ENCODE results near the gene ITGB4.

The ITGB4 gene

DNA sequence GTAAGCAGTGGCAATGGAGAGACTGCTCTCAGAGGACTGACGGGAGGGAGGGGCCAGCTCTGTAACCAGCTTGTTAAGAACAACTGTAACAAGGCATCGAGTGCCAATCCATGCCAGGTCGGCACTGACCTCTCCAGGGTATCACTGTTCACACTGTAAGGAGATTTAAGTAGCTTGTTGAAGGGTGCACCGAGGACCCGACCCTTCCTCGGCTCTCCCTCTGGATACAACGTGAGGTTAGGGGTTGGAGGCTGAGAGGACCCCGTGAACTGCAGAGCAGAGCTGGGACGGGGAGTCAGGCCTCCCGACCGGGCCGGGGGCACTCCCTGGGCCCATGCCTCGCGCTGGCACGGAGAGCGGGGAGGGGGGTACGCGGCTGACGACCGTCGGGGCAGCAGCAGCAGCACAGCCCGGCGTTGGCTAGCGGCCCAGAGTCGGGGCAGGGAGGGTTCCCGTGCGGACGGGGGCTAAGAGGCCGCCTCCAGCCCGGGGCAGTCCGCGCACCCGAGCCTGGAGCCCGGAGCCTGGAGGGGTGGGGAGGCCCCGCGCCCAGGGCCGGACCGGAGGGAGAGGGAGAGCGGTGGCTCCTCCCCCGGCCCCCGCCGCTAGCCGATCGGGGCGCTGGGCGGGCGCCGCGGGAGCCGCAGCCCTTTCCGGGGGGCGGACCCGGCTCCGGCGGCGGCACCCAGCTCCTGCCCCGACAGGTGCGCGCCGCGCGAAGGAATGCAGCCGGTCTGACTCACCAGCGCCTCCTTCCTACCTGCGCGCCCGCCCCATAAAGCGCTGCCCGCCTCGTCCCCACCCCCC is at the start of gene ITGB4:
Gene ITGB4, plus strand, starts transcription at position 804 of the 807 bp plus-strand sequence. CDS start 3,245 bp downstream, outside the sequence.
- peak in 1 of 2 experiments; percentile 47 for DNase-seq

DNA sequence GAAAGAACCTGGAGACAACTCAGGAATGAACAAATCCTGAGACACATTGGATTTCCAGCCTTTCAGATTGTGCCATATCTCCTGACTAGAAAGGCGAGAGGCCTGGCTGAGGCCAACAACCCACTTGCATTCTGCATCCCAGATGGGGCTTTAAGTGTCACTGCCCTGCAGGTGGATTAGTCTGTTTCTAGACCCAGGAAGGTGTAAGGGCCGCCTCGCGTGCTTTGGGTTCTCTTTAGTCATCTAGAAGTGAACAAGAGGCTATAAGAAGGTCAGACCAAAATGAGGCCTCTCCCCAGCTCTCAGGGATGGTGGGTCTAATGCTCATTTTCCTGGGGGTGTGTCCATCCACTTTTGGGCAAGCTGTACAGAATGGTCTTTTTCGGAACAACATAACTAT is 49.2 kb upstream of the ITGB4 start:
- no peak for DNase-seq

DNA sequence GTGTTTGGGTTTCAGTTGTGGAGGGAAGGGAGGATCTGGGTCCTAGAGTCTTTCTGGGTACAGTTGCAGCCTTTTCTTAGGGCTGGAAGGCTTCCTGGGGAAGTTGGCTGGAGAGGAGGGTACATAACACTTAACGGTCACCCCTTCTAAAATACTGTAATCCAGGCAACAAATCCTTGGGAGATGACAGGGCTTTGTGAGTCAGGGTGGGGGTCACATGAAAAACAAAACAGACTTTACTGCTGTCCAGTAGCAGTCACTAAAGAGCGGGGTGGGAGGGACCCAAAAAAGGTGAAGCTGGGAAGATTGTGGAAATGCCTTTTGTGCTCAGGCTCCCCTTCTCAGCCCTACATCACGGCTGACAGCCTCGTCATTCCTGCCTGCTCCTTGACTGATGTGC is 47.8 kb upstream of the ITGB4 start:
- DNase-seq = no peak

GRCh38 chr17:75676461-75676860 is 44.8 kb upstream of the ITGB4 start:
- DNase-seq = no peak

DNA sequence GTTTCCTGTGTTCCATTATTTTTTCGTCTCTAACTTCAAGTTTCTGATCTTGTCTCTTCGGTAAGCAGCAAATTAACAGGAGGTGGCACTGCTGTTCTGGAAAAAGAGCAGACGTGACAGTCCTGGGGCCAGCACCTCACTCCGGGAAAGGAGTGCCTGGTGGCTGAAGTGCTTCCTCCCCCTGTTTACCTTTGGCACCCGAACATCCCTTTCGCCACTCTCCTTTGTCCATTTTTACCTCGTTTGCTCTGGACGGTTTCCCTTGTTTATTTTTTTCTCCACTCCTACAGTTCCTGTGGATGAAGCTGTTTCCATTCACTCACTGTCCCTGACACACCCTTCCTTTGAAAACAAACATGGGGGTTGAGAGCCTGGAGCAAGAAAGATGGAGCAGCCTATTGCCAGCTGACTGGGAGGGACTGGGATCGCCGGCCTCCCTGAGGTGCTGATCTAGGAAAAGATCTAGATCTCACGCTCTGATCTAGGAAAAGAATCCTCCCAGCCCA is 41.5 kb upstream of the ITGB4 start:
- peak; percentile 9 to 29 for DNase-seq

GRCh38 chr17:75680431-75680830 is 40.8 kb upstream of the ITGB4 start:
- no peak for DNase-seq

DNA sequence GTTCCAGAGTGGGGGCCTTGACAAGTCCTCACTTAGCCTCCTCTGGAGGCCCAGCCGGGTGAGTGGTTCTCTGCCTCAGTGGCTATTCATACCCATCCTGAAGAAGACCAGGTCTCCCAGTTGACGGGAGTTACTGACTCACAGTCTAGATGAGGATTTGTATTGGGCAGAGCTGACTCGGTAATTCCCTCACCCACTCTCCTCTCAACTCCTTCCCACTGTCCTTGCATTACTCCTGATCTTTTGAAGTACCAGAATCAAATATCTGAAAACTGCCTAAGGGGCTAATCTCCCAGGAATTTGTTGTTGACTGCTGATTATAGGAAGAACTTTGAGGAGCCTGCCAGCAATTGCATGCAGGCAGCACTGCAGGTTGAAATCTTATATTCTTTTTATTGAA is 40.0 kb upstream of the ITGB4 start:
- no peak for DNase-seq

DNA sequence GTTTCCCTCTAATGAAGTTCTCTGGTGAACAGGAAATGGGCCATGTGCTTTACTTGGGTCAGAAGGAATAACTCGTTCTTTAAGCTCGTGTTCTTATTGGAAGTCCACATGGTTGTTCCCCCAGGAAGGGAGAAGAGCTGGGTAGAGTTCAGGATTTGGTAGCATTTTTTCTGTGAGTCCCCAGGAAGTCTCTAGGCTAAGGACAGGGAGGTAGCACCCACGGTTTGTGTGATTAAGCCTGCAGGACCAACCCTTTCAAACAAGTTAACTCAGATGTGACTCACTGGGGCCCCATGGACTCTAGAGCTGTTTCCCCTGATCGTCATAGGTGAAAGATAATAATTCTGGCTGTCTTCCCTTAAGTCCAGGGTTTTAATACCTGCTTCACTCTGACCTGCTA is 37.7 kb upstream of the ITGB4 start:
- DNase-seq = no peak

GRCh38 chr17:75684249-75684648 is 37.0 kb upstream of the ITGB4 start:
- no peak for DNase-seq

- DNase-seq = no peak
These were observed 36.3 kb upstream of the ITGB4 start for GRCh38 chr17:75684924-75685323.

DNA sequence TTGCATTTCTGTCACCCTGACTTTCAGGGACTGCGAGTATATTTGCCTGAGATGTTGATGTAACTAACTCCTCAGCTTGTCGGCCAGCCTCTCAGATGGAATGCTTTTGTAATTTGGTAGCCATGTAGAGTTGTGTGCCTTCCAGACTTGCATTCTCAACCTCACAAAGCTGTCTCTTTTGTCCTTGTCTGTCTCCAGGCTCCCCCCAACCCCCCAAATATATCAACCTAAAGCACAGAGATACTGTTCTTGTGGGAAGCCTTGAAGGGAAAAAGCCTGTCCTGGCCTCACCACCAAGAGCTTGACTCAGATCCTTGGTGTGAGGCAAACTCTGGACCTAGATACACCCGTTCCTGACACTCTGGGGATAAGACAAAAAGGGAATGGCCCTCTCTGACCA is 35.8 kb upstream of the ITGB4 start:
- no peak for DNase-seq

- DNase-seq = no peak
These were observed 32.9 kb upstream of the ITGB4 start for GRCh38 chr17:75688209-75688825.

DNA sequence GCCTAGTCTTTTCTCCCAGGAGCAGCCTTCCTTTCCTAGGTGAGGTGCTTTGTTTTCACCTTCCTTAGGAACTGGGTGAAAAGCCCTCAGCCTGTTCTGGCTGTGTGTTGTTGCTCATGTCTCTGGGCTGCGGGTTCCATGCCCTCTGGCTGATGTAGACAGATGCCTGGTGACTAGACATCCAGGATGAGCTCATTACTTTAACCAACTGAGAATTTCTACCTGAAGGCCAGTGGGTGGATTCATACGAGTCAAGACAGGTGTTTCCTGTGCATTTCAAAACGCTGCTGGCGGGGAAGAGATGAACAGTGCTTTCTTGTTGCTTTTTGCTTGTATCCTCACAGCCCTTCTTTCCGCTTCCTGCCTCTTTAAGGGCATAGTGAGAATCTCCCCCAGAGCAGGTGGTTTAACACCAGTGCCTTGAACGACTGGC is 31.8 kb upstream of the ITGB4 start:
- DNase-seq = peak; percentile 32 to 61

- no peak for DNase-seq
These were observed 29.9 kb upstream of the ITGB4 start for GRCh38 chr17:75691371-75691791.

GRCh38 chr17:75691801-75692626 is 29.2 kb upstream of the ITGB4 start:
- no peak for DNase-seq

- no peak for DNase-seq
These were observed 28.3 kb upstream of the ITGB4 start for GRCh38 chr17:75692976-75693375.

DNA sequence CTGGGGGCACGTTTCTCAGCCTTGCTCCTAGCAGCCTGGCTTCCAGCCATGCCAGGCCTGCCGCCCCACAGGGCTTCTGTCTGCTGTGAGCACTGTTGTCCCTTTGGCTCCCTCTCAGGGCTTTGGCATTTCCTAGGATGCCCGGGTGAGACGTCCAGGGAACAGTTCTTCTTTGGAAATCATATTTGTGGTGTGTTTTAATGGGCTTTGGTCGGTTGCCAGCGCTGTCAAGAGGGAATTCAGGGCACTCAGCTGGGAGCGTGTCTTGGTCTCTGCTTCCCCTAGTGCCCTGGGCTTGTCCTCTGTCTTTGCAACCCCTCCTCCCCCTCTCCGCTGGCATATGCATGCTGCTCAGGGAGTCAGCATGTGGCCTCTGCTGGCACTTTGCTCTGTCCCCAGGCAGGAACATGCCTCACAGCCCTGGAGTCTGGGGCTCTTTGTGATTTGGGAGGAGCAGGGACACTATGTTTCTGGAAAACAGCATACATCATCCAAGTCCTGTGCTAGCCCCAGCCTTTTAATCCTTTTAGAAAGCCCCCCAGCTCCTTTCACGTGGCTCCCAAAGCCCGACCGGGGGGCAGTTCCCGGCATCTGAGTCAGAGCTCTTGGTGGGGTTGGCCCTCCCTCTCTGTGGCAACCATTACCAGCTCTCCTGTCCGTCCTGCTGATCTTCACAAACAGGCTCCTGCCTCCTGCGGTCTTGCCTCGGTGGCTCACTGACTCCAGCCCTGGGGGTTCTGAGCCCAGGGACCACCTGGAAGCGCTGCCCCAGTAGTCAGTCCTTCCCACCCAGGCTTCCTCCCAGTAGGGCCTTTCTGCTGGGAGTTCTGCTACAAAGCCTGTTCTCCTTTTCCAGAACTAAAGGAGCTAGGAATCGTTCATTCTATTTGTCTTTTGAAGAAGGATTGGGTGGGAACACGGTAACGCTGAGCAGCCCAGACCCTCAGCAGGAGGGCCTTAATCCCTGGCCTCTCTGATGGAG is 27.5 kb upstream of the ITGB4 start:
- DNase-seq = no peak

DNA sequence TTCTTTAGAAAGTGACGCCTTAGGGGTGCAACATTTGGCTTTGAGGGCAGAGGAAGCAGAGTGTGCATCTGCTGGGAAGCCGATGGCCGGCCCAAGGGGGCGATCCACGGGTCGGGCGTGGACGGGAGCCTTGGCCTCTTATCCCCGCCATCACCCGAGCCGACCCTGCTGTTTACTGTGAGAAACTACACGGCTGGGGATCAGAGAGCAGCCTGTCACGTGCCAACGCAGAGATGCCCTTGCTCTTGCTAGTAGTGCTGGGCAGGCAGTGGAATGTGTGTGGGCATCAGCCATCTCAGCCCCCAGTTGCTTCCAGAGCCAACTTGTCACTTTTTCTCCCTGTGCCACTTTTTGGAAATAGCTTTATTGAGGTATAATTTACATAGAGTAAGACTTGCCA is 26.7 kb upstream of the ITGB4 start:
- no peak for DNase-seq

- no peak for DNase-seq
These were observed 26.0 kb upstream of the ITGB4 start for GRCh38 chr17:75695141-75695829.

DNA sequence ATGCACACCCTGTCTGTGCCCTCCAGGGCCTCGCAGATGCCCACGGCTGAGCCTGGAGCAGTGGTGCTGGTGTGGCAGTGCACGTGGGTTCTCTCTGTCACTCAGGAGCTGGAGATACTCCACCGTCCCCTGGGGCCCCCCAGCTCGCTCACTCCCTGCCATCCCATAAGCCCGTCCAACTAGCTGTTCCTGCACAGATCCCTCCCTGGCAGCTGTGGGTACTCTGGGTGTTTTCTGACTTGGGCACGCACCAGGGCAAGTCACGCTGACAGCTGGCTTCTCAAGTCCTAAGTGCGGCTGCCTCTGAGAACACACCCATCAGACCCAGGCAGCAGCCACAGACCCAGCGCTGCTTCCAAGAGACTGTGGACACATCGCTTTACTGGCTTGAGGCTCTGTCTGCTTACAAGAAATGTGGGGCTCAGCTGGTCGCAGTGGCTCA is 25.4 kb upstream of the ITGB4 start:
- DNase-seq = no peak

GRCh38 chr17:75697651-75698291 is 23.5 kb upstream of the ITGB4 start:
- no peak for DNase-seq

All from NCI-H2081 (cell line).